Putamen (tissue), 1 donor: ENCODE measurements around the gene DSCAML1.

Experiments
- DNase-seq: peaks from one replicate; pipeline ENCODE4 v3.0.0-alpha.2; 2016; ENCODE audit warnings: low spot score

The DSCAML1 gene

GRCh38 chr11:117580866-117581265, 216.2 kb downstream of the DSCAML1 start:
- no peak for DNase-seq

DNA sequence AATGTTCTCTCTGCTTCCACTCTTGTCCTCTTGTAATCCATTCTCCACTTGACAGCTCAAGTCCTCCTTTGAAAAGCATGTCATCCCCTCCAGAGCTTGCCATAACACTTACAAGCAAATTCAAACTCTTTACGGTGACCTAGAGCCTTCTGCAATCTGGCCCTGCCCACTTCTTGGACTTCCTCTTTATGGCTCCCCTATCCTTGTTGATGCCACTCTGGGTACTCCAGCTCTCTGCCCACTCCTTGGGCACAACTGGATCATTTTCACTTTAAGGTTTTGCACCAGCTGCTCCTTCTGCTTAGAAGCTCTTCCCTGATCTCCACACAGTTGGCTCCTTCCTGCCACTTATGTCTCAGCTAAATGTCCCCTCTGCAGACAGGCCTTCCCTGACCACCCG, 217.9 kb downstream of the DSCAML1 start:
- no peak for DNase-seq

DNA sequence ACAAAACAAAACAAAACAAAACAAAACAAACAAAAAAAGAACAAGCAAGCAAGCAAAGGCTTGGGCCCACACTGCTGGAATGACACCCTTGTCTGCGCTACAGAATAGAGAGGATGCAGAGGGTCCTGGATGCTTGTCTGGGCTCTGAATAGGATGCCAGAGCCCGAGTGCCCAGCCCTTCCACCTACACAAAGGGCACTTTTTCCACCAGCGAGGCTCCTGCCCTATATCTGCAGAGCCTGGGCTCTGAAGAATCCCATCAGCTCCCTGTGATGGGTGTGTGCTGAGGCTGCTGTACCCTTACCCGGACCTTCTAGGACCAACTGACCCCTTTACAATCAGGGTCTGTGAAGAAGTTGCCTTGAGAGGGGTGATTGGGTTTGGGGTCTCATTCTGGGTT, 221.2 kb downstream of the DSCAML1 start:
- no peak for DNase-seq

DNA sequence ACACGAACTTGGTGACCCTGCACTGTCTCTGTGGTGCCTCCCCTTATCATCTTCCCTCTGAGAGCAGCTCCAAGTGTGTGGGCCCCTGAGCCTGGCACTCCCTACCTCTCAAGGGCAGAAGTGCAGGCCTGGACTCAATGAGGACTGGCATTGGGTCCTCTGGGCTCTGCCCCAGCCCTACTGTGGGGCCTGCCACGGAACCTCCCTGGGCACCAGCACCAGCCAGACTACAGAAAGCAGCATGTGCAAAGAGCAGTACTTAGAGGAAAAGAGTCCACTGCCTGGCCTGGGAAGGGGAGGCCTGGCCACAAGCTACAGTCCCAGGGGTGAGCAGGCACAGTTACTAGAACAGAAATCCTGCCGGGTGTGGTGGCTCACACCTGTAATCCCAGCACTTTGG, 222.5 kb downstream of the DSCAML1 start:
- no peak for DNase-seq

- DNase-seq, result no peak
Observed at GRCh38 chr11:117573326-117573725, 223.7 kb downstream of the DSCAML1 start.

DNA sequence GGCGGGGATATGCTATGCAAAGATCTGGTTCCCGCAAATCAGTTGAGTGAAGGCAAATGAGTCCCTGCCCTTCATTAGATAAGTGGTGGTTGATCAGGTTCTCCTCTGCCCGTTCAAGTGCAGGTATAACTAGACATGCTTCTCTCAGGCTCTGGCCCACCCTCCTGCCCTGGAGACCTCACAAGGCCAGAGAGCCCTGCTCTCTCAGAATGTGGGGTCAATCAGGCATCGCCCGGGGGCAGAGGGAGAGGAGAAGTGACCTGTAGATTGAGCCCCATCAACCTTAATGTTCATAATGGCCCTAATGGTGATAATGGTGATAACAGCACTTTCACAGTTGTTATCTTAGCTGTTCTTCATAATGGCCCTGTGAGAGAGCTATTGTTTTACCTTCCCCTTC, 224.3 kb downstream of the DSCAML1 start:
- no peak for DNase-seq

DNA sequence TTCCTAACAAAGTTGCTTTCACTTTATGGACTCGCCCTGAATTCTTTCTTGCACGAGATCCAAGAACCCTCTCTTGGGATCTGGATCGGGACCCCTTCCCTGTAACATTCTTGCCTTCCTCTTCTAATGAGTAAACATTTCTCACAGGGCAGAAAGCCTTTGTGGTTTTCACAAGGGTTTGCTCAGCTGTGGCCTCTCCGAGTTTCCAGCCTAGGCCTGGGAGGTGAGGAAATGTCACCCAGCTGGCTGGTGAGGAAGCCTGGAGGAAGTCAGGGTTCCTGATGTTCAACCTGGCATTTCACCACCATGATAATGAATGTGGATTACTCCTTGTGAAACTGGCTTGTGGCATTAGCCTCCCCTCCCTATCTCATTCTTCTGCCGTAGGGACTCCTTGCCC, 224.9 kb downstream of the DSCAML1 start:
- DNase-seq, result no peak

DNA sequence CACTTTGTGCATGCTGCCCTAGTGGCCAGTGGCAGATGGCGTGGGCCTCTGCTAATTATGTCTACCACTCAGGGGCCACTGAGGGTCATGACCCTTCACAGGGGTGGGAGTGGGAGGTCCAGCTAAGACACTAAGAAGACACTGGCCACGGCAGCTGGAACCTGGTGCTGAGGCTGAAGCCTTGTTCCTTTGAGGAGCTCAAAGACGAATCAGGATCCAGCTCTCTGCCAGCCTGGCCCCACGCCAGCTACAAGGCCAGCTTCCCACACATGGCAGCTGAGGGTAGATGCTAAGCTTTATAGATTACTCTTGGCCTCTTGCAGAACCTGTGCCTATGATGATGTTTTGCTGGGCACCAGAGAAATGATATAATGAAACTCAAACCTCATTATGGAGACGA, 226.3 kb downstream of the DSCAML1 start:
- DNase-seq, result no peak

GRCh38 chr11:117569911-117570310, 227.1 kb downstream of the DSCAML1 start:
- no peak for DNase-seq

GRCh38 chr11:117565709-117566108, 231.3 kb downstream of the DSCAML1 start:
- DNase-seq, result no peak

- no peak for DNase-seq
Observed at GRCh38 chr11:117564321-117564720, 232.7 kb downstream of the DSCAML1 start.

DNA sequence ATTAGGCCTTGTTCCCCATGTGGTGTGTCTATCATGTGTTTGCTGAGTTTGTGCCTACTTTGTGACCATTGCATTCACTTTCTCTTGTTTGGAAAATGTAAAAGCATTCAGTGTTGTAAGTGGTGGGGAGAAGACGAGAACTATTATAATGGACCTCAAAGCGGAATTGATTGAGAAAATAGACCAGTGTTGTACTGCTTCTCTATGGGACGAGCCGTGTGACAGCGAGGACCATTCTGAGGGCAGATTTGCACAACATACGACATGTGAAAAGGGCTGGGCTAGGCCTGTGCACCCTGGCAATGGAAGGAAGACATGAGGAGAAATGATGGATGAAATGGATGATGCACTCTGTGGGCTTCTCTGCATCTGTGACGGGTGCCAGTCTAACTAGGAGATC, 233.5 kb downstream of the DSCAML1 start:
- DNase-seq, result no peak

DNA sequence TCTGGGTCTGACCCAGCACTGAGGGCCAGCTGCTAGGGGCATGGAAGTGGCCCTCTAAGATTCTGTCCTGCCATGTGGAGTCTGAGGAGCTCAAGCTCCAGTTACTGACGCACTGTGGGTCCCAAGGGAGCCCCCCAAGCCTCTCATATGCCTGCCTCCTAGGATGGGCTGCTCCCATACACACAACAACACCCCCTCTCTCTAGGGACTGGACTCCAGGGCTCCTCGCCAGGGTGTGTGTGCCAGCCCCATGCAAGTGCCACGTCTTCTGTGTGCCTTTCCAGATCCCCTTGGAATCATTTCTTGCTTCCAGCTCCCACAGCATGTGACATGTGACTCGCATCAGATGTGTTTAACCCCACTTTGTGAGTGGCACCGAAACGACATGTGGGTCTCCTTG, 234.9 kb downstream of the DSCAML1 start:
- no peak for DNase-seq

- DNase-seq, result no peak
Observed at GRCh38 chr11:117560780-117561530, 236.1 kb downstream of the DSCAML1 start.

GRCh38 chr11:117559698-117560097, 237.3 kb downstream of the DSCAML1 start:
- DNase-seq, result no peak

- no peak for DNase-seq
Observed at GRCh38 chr11:117557361-117557760, 239.7 kb downstream of the DSCAML1 start.

DNA sequence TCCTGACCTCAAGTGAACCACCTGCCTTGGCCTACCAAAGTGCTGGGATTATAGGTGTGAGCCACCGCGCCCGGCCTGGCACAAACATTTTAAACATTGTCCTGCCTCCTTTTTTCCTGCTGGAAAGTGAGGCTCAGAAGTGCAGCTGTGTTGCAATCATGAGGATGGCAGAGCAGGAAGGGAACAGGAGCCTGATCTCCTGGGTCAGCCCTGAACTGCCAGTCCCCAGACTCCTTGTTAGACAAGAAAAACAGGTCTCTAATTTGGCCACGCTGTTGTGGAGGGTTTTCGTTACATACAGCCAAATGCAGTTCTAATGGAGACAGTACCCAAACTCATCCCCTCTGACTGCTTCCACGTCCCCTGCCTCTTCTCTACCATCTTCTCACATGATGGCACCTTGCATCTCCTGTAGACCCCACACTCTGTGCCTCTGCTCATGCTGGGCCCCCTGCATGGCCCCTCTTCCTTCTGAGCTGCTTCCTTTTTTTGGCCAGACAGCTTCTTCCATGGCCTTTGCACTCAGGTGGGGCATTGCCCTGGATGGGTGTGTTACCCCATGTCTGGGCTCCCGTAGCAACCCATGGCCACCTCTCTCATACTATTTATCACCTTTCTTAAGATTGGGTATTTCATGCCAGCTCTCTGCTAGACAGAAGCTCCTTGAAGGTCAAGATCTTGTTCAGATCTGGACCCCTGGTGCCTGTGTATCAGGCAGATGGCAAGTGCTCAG, 242.2 kb downstream of the DSCAML1 start:
- DNase-seq, result no peak

DNA sequence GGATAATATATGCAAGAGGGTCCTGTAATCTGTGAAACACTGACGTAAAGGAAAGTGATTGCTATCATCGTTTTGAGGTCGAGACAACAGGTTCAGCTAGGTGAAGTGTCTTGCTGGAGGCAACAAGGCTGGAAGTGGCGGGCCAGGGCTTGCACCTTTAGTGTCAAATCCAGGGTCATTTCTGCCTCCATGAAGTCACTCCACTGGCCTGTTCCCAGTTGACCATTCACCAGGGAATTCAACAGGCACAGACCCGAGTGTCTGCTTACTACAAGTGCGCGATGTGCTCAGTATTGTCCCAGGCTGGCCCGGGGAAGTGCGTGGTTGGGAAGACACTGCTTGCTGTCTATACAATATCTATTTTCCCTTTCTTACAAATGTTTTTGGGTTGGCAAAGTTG, 244.4 kb downstream of the DSCAML1 start:
- DNase-seq, result no peak

- no peak for DNase-seq
Observed at GRCh38 chr11:117551761-117552343, 245.2 kb downstream of the DSCAML1 start.

DNA sequence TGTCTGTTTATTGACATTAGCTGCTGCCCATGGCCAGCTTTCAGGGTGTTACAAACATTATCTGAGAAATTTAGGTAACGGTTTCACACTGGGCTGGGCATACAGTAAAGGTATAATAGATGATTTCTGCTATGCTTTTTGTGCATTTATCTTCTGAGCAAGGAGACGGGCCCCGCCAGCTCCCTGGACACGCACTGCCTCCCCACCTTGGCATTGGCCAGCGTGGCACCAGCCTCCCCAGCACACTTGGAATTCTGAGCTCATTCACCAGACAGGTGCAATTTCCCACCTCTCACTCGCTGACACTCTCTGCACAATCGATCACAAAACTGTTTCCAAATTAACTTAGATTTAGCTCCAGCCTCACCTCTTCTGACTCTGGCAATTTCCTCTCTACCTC, 246.6 kb downstream of the DSCAML1 start:
- DNase-seq, result no peak

GRCh38 chr11:117549417-117549816, 247.6 kb downstream of the DSCAML1 start:
- no peak for DNase-seq

- DNase-seq, result no peak
Observed at GRCh38 chr11:117548876-117549275, 248.1 kb downstream of the DSCAML1 start.

GRCh38 chr11:117547946-117548345, 249.1 kb downstream of the DSCAML1 start:
- DNase-seq, result no peak
